ACC112 (cell line): ENCODE measurements around the gene FGD4.

Experiments
- H2AFZ ChIP-seq: fragments of 200-600 bp; sonication (generic); one replicate; pipeline ENCODE4 v1.6.0; 2017; ENCODE audit warnings: antibody characterized with exemption, low read length; ENCODE audit not compliant: unreplicated experiment
- H3K27ac ChIP-seq: fragments of 200-600 bp; sonication (generic); 2 replicates; pipeline ENCODE4 v1.5.1; 2014; ENCODE audit warnings: low read depth, mild to moderate bottlenecking, antibody characterized with exemption, low read length, moderate library complexity
- H3K27me3 ChIP-seq: fragments of 200-600 bp; sonication (generic); 2 replicates; pipeline ENCODE4 v1.6.1; 2014; ENCODE audit warnings: mild to moderate bottlenecking, antibody characterized with exemption, low read length, moderate library complexity, mixed read lengths; ENCODE audit not compliant: insufficient read depth
- H3K36me3 ChIP-seq: fragments of 200-600 bp; sonication (generic); 2 replicates; pipeline ENCODE4 v1.6.1; 2016; ENCODE audit warnings: mild to moderate bottlenecking, antibody characterized with exemption, low read length, moderate library complexity, mixed read lengths; ENCODE audit not compliant: insufficient read depth
- H3K4me1 ChIP-seq: fragments of 200-600 bp; sonication (generic); one replicate; pipeline ENCODE4 v1.6.1; 2016; ENCODE audit warnings: low read length, mixed read lengths; ENCODE audit not compliant: insufficient read depth, unreplicated experiment, control insufficient read depth
- H3K4me3 ChIP-seq: fragments of 200-600 bp; sonication (generic); 2 replicates; pipeline ENCODE4 v1.5.1; 2014; ENCODE audit warnings: mild to moderate bottlenecking, low read depth, low read length
- H3K79me2 ChIP-seq: fragments of 200-600 bp; sonication (generic); one replicate; pipeline ENCODE4 v1.6.0; 2016; ENCODE audit warnings: low read length; ENCODE audit not compliant: control insufficient read depth, unreplicated experiment, insufficient read depth

FGD4 gene

GRCh38 chr12:32669584-32669983, 270.2 kb downstream of the FGD4 start:
- Histone ChIP-seq H3K4me1 (no peaks in the 10 kb centered on the region), H3K4me3 (no peak overlapping the region), H3K27ac (no peak overlapping the region), H3K36me3 (no peaks in the 10 kb centered on the region), H3K27me3 (no peaks in the 10 kb centered on the region), H3K79me2 (no peaks in the 10 kb centered on the region), H2AFZ (no peak overlapping the region)

GRCh38 chr12:32671930-32672780, 272.8 kb downstream of the FGD4 start:
- no peaks in the 10 kb centered on the region for H3K4me1 ChIP-seq
- H3K27ac ChIP-seq: no peak overlapping the region
- H3K27me3 ChIP-seq: no peaks in the 10 kb centered on the region
- no peaks in the 10 kb centered on the region for H3K36me3 ChIP-seq
- no peaks in the 10 kb centered on the region for H3K79me2 ChIP-seq
- no peak overlapping the region for H2AFZ ChIP-seq
- H3K4me3 ChIP-seq: no peak overlapping the region

- Histone ChIP-seq H3K79me2 (peaks cover 45% of the 10 kb centered on the region), H3K27ac (peak within 1 kb of the TSS; percentile 81), H3K4me1 (peaks cover 13% of the 10 kb centered on the region), H3K27me3 (no peaks in the 10 kb centered on the region), H3K36me3 (no peaks in the 10 kb centered on the region), H2AFZ (peak within 1 kb of the TSS; percentile 52), H3K4me3 (peak within 1 kb of the TSS; percentile 91)
These were observed 279.9 kb downstream of the FGD4 start, which contains the start of gene DNM1L for GRCh38 chr12:32679091-32679919. DNM1L (plus strand) TSS chr12:32679301; CDS start chr12:32679364, 63 bp downstream.

GRCh38 chr12:32679920-32680237, 280.5 kb downstream of the FGD4 start:
- Histone ChIP-seq H3K36me3 (no peaks in the 10 kb centered on the region), H3K79me2 (peaks cover 50% of the 10 kb centered on the region), H3K4me1 (peaks cover 13% of the 10 kb centered on the region), H3K27me3 (no peaks in the 10 kb centered on the region), H2AFZ (peak overlapping the region; percentile 52), H3K27ac (peak overlapping the region; percentile 81), H3K4me3 (peak overlapping the region; percentile 91)

GRCh38 chr12:32680787-32681186, 281.4 kb downstream of the FGD4 start:
- peaks cover 13% of the 10 kb centered on the region for H3K4me1 ChIP-seq
- H3K36me3 ChIP-seq: no peaks in the 10 kb centered on the region
- H3K27me3 ChIP-seq: no peaks in the 10 kb centered on the region
- peak overlapping the region; percentile 81 for H3K27ac ChIP-seq
- H2AFZ ChIP-seq: no peak overlapping the region
- peak overlapping the region; percentile 91 for H3K4me3 ChIP-seq
- H3K79me2 ChIP-seq: peaks cover 59% of the 10 kb centered on the region

- Histone ChIP-seq H3K27me3 (no peaks in the 10 kb centered on the region), H3K36me3 (no peaks in the 10 kb centered on the region), H3K4me1 (peaks cover 13% of the 10 kb centered on the region), H3K4me3 (peak overlapping the region; percentile 91), H3K27ac (no peak overlapping the region; the same call in 1 of the 2 replicates), H2AFZ (no peak overlapping the region), H3K79me2 (peaks cover 62% of the 10 kb centered on the region)
These were observed 281.9 kb downstream of the FGD4 start for GRCh38 chr12:32681272-32681671.

- Histone ChIP-seq H3K4me1 (peaks cover 3% of the 10 kb centered on the region), H3K27me3 (no peaks in the 10 kb centered on the region), H3K79me2 (peaks cover 93% of the 10 kb centered on the region), H3K36me3 (no peaks in the 10 kb centered on the region), H3K27ac (no peak overlapping the region), H2AFZ (no peak overlapping the region), H3K4me3 (no peak overlapping the region)
These were observed 287.0 kb downstream of the FGD4 start for GRCh38 chr12:32686340-32686739.

GRCh38 chr12:32688786-32689185, 289.4 kb downstream of the FGD4 start:
- H3K4me1 ChIP-seq: no peaks in the 10 kb centered on the region
- no peaks in the 10 kb centered on the region for H3K36me3 ChIP-seq
- H3K27ac ChIP-seq: no peak overlapping the region
- H2AFZ ChIP-seq: no peak overlapping the region
- H3K27me3 ChIP-seq: no peaks in the 10 kb centered on the region
- no peak overlapping the region for H3K4me3 ChIP-seq
- H3K79me2 ChIP-seq: peaks cover 93% of the 10 kb centered on the region

- peaks cover 9% of the 10 kb centered on the region for H3K36me3 ChIP-seq
- no peaks in the 10 kb centered on the region for H3K27me3 ChIP-seq
- H3K4me3 ChIP-seq: no peak overlapping the region
- no peaks in the 10 kb centered on the region for H3K4me1 ChIP-seq
- H3K79me2 ChIP-seq: peaks cover 93% of the 10 kb centered on the region
- H2AFZ ChIP-seq: no peak overlapping the region
- no peak overlapping the region for H3K27ac ChIP-seq
These were observed 291.6 kb downstream of the FGD4 start for GRCh38 chr12:32690927-32691326.

GRCh38 chr12:32692358-32692757, 293.0 kb downstream of the FGD4 start:
- Histone ChIP-seq H2AFZ (no peak overlapping the region), H3K4me3 (no peak overlapping the region), H3K36me3 (peaks cover 9% of the 10 kb centered on the region), H3K27ac (no peak overlapping the region), H3K79me2 (peaks cover 91% of the 10 kb centered on the region), H3K27me3 (no peaks in the 10 kb centered on the region), H3K4me1 (no peaks in the 10 kb centered on the region)
